GM19372 (cell line): ENCODE data around the gene ZNF839.
"Not testable (repeated sequence)": the region's sequence is repeated elsewhere in the genome, so short reads cannot be mapped to it uniquely, and the experiment has no call there.

Experiments used
- ATAC-seq: cut with Tn5 transposase; IDR thresholded peaks from one replicate; pipeline ENCODE4 v1.9.1; 2021; ENCODE audit warnings: mild to moderate bottlenecking, low read depth, moderate library complexity; ENCODE audit not compliant: unreplicated experiment

ZNF839 gene

GRCh38 chr14:102304611-102305506, 14.7 kb upstream of the ZNF839 start, which contains the start of gene MOK:
Gene MOK, minus strand, starts transcription at chr14:102305164. Its CDS starts 196 bp downstream, at chr14:102304968.
- ATAC-seq = peak; percentile 96

GRCh38 chr14:102314242-102315011, 5.1 kb upstream of the ZNF839 start:
- ATAC-seq = peak; percentile 40

GRCh38 chr14:102315121-102315520, 4.4 kb upstream of the ZNF839 start:
- no peak for ATAC-seq

GRCh38 chr14:102316338-102316742, 3.2 kb upstream of the ZNF839 start:
- no peak for ATAC-seq

DNA sequence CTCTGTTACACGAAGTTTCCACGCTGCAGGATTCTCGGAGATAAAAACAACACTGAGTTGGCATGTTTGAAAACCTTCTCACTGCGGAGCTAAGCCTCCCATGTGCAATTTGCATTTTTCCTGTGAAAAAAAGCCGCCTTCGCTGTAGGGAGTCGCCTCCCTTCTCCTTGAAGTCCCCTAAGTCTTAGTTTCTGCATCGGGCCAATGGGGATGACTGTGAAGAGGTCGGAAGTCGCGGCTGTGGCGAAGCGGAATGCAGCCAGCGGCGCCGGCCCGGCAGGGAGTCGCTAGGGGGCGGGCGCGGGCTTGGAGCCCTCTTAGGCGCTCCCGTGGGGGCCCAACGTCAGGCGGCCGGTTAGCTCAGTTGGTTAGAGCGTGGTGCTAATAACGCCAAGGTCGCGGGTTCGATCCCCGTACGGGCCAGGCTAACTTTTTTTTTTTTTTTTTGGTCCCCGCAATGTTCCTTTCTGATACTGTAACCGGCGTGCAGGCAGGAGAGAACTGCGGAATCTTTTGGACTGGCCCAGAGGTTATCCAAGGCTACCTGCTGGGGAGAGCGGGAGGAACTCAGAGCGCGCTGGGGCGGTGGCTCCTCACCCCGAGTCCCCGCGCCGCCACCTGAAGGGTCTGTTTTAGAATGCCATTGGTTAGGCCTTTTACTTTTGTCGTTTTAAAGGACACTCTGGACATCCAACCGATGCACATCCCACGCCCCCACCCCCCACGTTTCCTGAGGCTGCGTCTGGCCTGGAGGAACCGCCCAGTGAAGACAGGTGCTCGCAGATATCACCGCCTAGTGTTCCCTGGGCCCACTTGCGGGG, 2.6 kb upstream of the ZNF839 start:
- ATAC-seq = peak; percentile 59

DNA sequence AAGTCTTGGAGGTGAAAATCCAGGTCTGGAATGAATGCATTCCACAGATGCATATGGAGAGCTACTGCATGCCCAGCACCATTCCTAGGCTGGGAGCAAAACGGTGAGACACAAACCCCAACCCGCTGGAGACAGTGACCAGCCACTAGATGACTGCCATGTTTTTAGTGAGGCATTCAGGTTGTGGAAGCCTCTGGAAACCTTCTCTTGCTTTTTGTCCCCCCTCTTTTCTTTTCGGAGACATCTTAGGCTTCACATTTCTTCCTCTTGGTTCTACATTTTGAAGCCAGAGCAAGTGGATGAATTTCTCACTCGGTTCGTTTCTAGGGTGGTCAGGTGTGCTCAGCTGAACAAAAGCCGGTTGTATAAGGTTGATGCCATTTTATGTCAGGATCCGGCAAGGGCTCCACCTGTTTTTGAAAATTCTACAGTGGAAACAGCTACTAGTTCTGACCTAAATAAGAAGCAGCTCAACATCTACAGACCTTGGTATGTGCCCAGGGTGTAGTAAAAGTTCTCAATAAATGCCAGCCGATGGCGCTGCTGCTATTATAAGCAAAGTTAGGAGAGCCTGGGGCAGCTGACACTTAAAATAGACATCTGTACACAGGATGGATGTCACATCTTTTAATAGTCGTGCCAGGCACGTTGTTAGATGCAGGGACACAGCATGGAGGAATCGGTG, 1.8 kb upstream of the ZNF839 start:
- no peak for ATAC-seq

DNA sequence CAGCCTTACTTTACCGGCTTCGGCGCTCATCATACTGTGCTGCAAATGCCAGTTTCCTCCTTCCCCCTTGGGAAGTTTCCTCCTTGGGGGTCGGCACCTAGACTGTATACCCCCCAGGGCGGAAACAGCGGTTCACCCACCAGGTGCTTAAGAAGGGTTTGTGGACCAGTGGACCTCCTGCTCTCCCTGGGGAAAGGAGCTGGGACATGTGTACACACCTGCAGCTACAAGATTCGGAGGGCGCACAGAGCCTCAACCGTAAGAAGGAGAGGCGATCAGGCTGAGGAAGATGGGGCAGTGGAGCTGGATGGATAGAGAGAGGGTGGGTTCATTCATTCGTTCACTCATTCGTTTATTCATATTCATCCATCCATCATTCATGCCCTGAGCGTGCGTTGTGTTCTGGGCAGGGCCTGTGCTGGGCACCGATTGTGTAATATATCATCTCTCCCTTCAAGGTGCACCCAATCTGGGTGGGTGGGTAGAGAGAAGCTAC, 717 bp upstream of the ZNF839 start:
- no peak for ATAC-seq

DNA sequence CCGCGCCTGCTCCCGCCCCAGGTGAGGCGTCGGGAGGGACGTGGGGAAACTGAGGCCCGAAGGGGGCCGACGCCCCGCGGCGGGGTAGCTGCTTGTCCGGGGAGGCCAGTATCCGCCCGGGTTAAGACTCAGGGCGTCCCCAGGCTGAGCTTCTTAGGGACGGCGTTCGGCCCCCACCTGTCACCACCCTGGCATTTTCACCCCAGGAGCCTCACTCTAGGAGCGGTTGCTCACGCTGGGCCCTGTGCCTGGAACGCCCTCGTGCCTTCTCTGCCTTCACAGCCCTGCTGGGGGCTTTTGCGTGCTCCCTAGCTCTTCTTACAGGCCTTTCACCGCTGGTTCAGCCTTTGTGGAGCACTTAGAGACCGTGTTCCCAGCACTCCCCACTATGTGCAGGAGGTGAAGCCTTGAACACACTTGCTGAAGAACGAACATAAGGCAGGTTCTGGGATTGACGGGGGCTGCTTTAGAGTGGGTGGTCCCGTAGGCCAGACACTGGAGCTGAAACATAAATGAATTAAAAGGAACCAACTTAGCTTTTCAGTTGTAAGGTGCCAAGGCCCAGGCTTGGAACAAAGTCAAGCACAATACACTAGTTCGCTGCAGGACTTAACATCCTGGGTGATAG, 601 bp downstream of the ZNF839 start:
- peak; percentile 22 for ATAC-seq

- ATAC-seq = no peak
These were observed 1.3 kb downstream of the ZNF839 start for GRCh38 chr14:102320671-102321455.

DNA sequence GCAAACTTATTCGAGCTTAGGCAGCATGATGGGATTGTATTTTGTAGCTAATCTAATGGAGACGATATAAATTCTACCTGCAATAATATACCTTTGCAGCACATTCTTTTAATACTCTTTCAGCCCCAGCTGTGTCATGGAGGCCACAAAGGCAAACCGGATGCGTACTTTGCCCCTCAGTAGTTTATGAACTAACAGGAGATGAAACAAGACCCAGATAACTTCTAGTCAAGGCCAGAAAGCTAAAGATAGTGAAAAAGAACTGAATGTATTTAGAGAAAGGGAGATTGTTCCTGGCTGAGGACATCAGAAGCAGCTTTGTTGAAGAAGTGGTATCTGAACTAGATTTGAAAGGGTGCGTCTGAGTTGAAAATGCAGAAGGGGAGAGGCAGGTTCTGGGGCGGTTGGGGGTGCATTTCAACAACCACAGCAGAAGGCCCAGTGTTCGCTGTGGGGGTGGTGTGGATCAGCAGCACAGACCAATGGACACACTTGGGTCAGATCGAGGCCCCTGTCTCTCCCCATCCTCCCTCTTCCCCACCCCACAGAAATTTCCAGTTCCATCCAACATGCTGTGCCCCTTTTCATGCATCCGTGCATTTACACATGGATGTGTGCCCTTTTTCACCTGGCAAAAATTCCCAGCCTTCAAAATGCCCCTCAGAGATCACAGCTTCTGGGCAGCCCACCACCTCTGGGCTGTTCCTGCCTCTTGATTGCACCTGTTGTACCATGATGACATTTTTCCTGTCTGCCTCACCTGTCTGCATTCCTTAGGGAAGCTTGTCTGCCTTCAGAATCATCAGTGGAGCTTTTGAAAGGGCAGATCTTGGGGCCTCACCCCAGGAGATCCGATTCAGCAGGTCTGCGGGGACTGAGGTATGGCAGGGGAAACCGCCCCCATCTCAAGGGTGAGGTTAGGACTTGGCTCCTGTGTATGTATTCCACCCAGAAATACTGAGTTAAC, 2.2 kb downstream of the ZNF839 start:
- no peak for ATAC-seq

DNA sequence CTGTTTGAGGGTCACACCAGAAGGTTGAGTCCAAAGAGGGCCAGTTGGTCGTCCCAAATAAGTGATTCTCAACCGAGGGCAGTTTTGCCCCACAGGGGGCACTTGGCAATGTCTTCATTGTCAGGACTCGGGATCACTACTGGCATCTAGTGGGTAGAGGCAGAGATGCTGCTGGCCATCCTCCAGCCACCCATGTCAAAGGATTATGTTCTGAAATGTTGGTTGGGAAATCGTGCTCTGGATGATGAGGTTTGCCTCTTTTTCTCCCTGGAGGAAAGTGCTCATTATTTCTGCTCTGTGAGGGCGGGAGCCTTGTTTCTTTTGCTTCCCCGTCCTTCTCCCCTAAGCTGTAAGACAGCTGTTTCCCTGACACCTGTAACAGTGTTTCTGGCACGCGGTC, 3.6 kb downstream of the ZNF839 start:
- ATAC-seq = no peak

DNA sequence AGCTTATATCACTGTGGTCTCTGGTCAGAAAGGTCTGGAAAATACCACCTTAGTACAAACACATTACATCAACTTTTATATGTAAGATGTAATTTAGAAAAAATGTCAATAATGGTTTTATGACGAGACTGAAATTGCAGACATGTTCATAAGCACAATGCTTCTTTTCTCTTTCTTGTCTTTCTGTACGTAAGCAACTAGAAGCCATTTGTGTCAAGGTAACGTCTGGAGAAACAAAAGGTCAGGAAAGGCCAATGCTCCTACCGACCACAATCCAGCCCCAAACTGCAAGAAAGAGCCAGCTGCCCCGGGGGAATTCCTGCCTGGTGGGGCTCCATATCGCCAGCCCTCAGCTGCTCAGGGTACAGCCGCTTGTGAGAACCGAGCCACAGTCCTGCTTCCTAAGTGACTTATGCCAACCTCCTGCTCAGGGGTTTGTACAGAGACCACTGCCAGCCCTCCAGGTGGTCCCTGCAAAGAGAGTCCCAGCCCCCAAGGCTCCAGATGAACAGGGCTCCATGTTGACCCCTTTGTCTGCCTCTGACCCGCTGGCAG, 6.3 kb downstream of the ZNF839 start:
- ATAC-seq = no peak

DNA sequence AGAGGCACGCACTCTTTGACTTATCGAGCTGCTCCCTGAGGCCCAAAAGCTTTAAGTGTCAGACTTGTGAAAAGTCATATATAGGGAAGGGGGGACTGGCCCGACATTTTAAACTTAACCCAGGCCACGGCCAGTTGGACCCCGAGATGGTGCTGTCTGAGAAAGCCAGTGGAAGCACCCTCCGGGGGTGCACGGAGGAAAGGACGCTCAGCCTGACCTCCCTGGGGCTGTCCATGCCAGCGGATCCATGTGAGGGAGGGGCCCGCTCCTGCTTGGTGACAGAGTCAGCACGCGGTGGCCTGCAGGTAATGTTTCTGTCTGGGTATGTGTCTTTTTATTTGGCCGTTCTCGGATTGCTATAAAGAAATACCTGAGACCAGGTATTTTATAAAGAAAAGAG, 7.0 kb downstream of the ZNF839 start:
- ATAC-seq = no peak

- not testable (repeated sequence) for ATAC-seq
These were observed 9.8 kb downstream of the ZNF839 start for GRCh38 chr14:102329381-102329780.

DNA sequence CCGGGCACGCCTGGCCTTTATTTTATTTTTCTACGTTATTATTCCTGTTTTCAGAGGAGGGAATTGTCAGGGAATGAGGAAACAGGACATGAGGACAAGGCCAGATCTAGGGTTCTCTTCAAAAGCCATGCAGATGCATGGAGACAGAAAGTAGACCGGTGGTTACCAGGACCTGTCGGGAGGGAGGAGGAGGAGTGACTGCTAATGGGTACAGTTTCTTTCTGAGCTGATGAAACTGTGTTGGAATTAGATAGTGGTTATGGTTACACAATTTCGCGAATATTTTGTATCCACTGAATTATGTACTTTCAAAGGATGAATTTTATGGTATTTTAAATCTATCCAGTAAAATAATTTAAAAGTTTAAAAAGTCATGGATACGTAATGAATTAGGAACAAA, 11.3 kb downstream of the ZNF839 start:
- no peak for ATAC-seq

GRCh38 chr14:102333390-102333789, 13.8 kb downstream of the ZNF839 start:
- no peak for ATAC-seq
